Epithelial cell of prostate (primary cell): ENCODE results near the gene SDF4.

Experiments used
- DNase-seq: peaks from one replicate; pipeline ENCODE4 v3.0.0-alpha.2; 2011; ENCODE audit warnings: low read depth, low spot score
- H3K27ac ChIP-seq: fragments of 450-650 bp; 2 replicates; pipeline ENCODE4 v1.5.1; 2017; ENCODE audit warnings: mild to moderate bottlenecking

Gene SDF4

GRCh38 chr1:1171546-1172340 lies 60.1 kb downstream of the SDF4 start:
- no peak overlapping the region for H3K27ac ChIP-seq
- no peak for DNase-seq

GRCh38 chr1:1171161-1171545 lies 60.6 kb downstream of the SDF4 start:
- DNase-seq = no peak
- no peak overlapping the region for H3K27ac ChIP-seq

- H3K27ac ChIP-seq = no peak overlapping the region
- no peak for DNase-seq
These were observed 61.3 kb downstream of the SDF4 start for GRCh38 chr1:1170215-1171091.

- no peak overlapping the region for H3K27ac ChIP-seq
- no peak for DNase-seq
These were observed 62.2 kb downstream of the SDF4 start for GRCh38 chr1:1169429-1170214.

GRCh38 chr1:1168451-1169411 lies 63.1 kb downstream of the SDF4 start:
- no peak overlapping the region for H3K27ac ChIP-seq
- DNase-seq = no peak

GRCh38 chr1:1167841-1168450 lies 63.9 kb downstream of the SDF4 start:
- no peak overlapping the region for H3K27ac ChIP-seq
- DNase-seq = no peak

- no peak for DNase-seq
- H3K27ac ChIP-seq = no peak overlapping the region
These were observed 64.4 kb downstream of the SDF4 start for GRCh38 chr1:1167398-1167821.
